Panc1 (cell line): ENCODE data around the gene ADGRB3. TPM values are rescaled to one million over a fixed set of nuclear protein-coding genes. Genes with fewer than 3 reads are reported as not detected.

Source experiments
- ATAC-seq: fragments of 200-7000 bp; cut with Tn5 transposase; 2 replicates; pipeline ENCODE4 v1.9.1; 2020; ENCODE audit warnings: mild to moderate bottlenecking, moderate library complexity
- BruUV-seq: library from RNA; stranded (reverse); fragments of 400-500 nt; replicated peaks from 2 replicates; lab custom pipeline; 2021; lab: Mats Ljungman, UMichigan
- CTCF ChIA-PET: fragments of 300-600 bp; sonication (Branson Sonifier 250); formaldehyde crosslinking; loops from one replicate; lab custom pipeline; 2022; ENCODE audit warnings: antibody characterized with exemption; lab: Charles Lee
- POLR2A ChIA-PET: fragments of 300-600 bp; sonication (Branson Sonifier 250); formaldehyde crosslinking; loops from one replicate; lab custom pipeline; 2022; ENCODE audit warnings: antibody characterized with exemption; lab: Charles Lee
- DNase-seq: peaks from one replicate; pipeline ENCODE4 v3.0.0-alpha.2; 2010; ENCODE audit warnings: low read depth, low spot score
- H3K27ac ChIP-seq: 2 replicates; pipeline ENCODE4 v1.5.1; 2011; ENCODE audit warnings: mild to moderate bottlenecking, low read length, inconsistent platforms
- H3K27me3 ChIP-seq: fragments of 200-500 bp; sonication (Bioruptor generic); 2 replicates; pipeline ENCODE4 v1.6.0; 2014; ENCODE audit warnings: low read length, inconsistent platforms; ENCODE audit not compliant: control insufficient read depth, insufficient read depth
- H3K36me3 ChIP-seq: fragments of 200-500 bp; sonication (Bioruptor generic); 2 replicates; pipeline ENCODE4 v1.5.1; 2014; ENCODE audit warnings: inconsistent platforms, mild to moderate bottlenecking, low read length, moderate library complexity; ENCODE audit not compliant: control insufficient read depth, insufficient read depth
- H3K4me1 ChIP-seq: 2 replicates; pipeline ENCODE4 v1.5.1; 2011; ENCODE audit warnings: inconsistent platforms, mild to moderate bottlenecking, low read length, moderate library complexity; ENCODE audit not compliant: control insufficient read depth, insufficient read depth
- H3K4me3 ChIP-seq, 2 experiments: 2 replicates each; pipeline ENCODE4 v1.5.1; 2011 to 2012; ENCODE audit warnings: low read depth in 2 of 2, low read length in 2 of 2, mild to moderate bottlenecking in 2 of 2, inconsistent platforms in 1 of 2, moderate library complexity in 1 of 2
- H3K9me3 ChIP-seq: fragments of 200-500 bp; sonication (Bioruptor generic); 2 replicates; pipeline ENCODE4 v1.5.1; 2014; ENCODE audit warnings: low read depth, mild to moderate bottlenecking, inconsistent platforms, low read length, moderate library complexity; ENCODE audit not compliant: control insufficient read depth, insufficient read depth
- POLR2AphosphoS5 ChIP-seq: IDR thresholded peaks from 2 replicates; pipeline ENCODE4 v1.6.1; 2012; ENCODE audit warnings: mild to moderate bottlenecking, low read depth, low read length, moderate library complexity
- REST ChIP-seq, 2 experiments: IDR thresholded peaks; 2 replicates each; pipeline ENCODE4 v1.6.1; 2011 to 2012; ENCODE audit warnings: low read depth in 2 of 2, control low read depth in 1 of 2, low read length in 1 of 2, mild to moderate bottlenecking in 1 of 2, moderate library complexity in 1 of 2; ENCODE audit not compliant: insufficient read depth in 1 of 2
- SIN3A ChIP-seq: IDR thresholded peaks from 2 replicates; pipeline ENCODE4 v1.6.1; 2012; ENCODE audit warnings: low read depth, mild to moderate bottlenecking, low read length, moderate library complexity, borderline replicate concordance; ENCODE audit not compliant: insufficient read depth
- TCF7L2 ChIP-seq: IDR thresholded peaks from 2 replicates; pipeline ENCODE4 v1.6.1; 2011; ENCODE audit warnings: mild to moderate bottlenecking, low read depth, low read length, inconsistent platforms
- in situ Hi-C: cut with HindIII; loops from 2 replicates; pipeline ENCODE4 v1.10.0; 2016; ENCODE audit warnings: low sequenced_read_pairs, low pct_unique_long_range_greater_than_20kb
- intact Hi-C: fragments of 100-400 bp; cut with micrococcal nuclease; formaldehyde crosslinking; loops from one replicate; pipeline ENCODE4 v1.10.0; 2022; ENCODE audit not compliant: unreplicated experiment
- total RNA-seq: library from RNA; stranded (reverse); gene quantifications from one replicate; pipeline ENCODE4 v1.2.1, GENCODE V29; 2021; ENCODE audit not compliant: unreplicated experiment
- TF ChIP-seq, protein P1 (sequence below): fragments of 450-650 bp; IDR thresholded peaks from 2 replicates; pipeline ENCODE4 v1.5.1; 2017; ENCODE audit warnings: mild to moderate bottlenecking

Gene ADGRB3
- total RNA-seq, 1 experiment from 2014 or later = 0.10 TPM

DNA sequence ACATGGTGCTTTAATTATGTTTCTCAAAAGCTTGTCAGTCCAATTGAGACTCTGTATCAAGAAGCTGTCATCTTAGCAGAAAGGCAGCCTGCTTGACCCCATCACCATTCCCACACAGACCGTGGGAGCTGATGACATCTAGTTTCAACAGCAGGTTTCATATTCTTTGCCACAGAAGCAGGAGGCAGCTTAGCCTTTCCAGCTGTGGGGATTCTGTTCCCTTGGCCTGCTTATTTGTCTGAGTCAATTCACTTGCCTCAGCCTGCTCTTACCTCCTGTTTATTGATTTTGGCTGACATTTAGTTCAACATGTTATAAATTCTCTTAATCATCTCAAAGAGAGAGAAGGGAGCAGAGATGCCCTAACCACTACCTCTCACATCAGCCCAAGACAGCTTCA is 527.7 kb downstream of the ADGRB3 start:
- ATAC-seq = no peak
- BruUV-seq = no TSS peak

GRCh38 chr6:69164564-69165229 is 529.6 kb downstream of the ADGRB3 start:
- ChIA-PET POLR2A (no interaction called here), CTCF (no interaction called here)
- no TSS peak for BruUV-seq
- TF ChIP-seq, protein P1, sequence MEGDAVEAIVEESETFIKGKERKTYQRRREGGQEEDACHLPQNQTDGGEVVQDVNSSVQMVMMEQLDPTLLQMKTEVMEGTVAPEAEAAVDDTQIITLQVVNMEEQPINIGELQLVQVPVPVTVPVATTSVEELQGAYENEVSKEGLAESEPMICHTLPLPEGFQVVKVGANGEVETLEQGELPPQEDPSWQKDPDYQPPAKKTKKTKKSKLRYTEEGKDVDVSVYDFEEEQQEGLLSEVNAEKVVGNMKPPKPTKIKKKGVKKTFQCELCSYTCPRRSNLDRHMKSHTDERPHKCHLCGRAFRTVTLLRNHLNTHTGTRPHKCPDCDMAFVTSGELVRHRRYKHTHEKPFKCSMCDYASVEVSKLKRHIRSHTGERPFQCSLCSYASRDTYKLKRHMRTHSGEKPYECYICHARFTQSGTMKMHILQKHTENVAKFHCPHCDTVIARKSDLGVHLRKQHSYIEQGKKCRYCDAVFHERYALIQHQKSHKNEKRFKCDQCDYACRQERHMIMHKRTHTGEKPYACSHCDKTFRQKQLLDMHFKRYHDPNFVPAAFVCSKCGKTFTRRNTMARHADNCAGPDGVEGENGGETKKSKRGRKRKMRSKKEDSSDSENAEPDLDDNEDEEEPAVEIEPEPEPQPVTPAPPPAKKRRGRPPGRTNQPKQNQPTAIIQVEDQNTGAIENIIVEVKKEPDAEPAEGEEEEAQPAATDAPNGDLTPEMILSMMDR = peak; percentile 21; the same call in 1 of the 2 replicates
- no peak for TF ChIP-seq REST (IDR thresholded peaks at IDR 0.05; ENCODE audit: insufficient read depth in 1 of 2, low read depth in 2 of 2, low read length in 1 of 2)
- Histone ChIP-seq H3K27ac (no peak overlapping the region), H3K4me1 (no peaks in the 10 kb centered on the region), H3K9me3 (0 out of 2 replicates have a peak, but pooled peaks cover 3% of the 10 kb centered on the region), H3K27me3 (no peaks in the 10 kb centered on the region), H3K36me3 (no peaks in the 10 kb centered on the region), H3K4me3 (no peak overlapping the region)
- in situ Hi-C loops = no loop called here
- intact Hi-C loops = no loop called here
- no peak for DNase-seq
- no peak for ATAC-seq

More for the DNA sequence above, 527.7 kb downstream of the ADGRB3 start:
- intact Hi-C loops (no loop called here), in situ Hi-C loops (no loop called here)
- ChIA-PET CTCF (no interaction called here), POLR2A (no interaction called here)
- DNase-seq = no peak
- Histone ChIP-seq H3K27me3 (no peaks in the 10 kb centered on the region), H3K4me1 (no peaks in the 10 kb centered on the region), H3K9me3 (no peaks in the 10 kb centered on the region), H3K27ac (no peak overlapping the region), H3K4me3 (no peak overlapping the region), H3K36me3 (no peaks in the 10 kb centered on the region)
- TF ChIP-seq, protein P1 = no peak
- TF ChIP-seq POLR2AphosphoS5 (no peak), TCF7L2 (no peak), SIN3A (no peak), REST (IDR thresholded peaks at IDR 0.05; ENCODE audit: insufficient read depth in 1 of 2, low read depth in 2 of 2, low read length in 1 of 2) (no peak)
